Body of pancreas (tissue), 4 donors: ENCODE data around the gene TMEM229B.

ENCODE experiments used
- POLR2A ChIP-seq, 3 donors: fragments of 450-650 bp; IDR thresholded peaks; one replicate each; pipeline ENCODE4 v1.6.1; 2016; ENCODE audit warnings: antibody characterized with exemption in 3 of 3, mild to moderate bottlenecking in 2 of 3
- TF ChIP-seq, protein P1 (sequence below), 7 experiments: fragments of 450-650 bp in 4 of 7; fragments of 200-600 bp in 3 of 7; sonication (generic) in 3 of 7; IDR thresholded peaks; one replicate each; pipeline ENCODE4 v1.5.1; 2016 to 2019; ENCODE audit warnings: antibody characterized with exemption in 7 of 7

DNA sequence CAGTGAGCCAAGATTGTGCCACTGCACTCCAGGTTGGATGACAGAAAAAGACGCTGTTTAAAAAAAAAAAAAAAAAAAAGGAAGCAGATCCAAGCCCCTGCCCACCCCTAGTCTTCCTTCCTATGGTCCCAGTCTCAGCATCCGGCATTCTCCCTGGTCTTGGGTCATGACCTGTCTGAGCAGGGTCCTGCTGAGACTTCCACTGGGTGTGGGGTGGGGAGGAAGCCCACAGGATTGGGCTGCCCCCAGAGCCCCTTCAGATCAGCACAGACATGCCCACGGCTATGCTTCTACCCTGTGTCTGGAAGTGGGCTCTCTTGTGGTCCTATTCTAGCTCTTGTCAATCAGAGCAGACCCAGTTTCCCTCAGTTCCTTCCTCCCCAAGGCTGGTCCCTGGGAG is 64.0 kb downstream of the TMEM229B start:
- TF ChIP-seq, protein P1, sequence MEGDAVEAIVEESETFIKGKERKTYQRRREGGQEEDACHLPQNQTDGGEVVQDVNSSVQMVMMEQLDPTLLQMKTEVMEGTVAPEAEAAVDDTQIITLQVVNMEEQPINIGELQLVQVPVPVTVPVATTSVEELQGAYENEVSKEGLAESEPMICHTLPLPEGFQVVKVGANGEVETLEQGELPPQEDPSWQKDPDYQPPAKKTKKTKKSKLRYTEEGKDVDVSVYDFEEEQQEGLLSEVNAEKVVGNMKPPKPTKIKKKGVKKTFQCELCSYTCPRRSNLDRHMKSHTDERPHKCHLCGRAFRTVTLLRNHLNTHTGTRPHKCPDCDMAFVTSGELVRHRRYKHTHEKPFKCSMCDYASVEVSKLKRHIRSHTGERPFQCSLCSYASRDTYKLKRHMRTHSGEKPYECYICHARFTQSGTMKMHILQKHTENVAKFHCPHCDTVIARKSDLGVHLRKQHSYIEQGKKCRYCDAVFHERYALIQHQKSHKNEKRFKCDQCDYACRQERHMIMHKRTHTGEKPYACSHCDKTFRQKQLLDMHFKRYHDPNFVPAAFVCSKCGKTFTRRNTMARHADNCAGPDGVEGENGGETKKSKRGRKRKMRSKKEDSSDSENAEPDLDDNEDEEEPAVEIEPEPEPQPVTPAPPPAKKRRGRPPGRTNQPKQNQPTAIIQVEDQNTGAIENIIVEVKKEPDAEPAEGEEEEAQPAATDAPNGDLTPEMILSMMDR (IDR thresholded peaks at IDR 0.05), result no peak
- TF ChIP-seq POLR2A (IDR thresholded peaks at IDR 0.05), result no peak
